Epidermal melanocyte (primary cell): ENCODE data around the gene P2RX7.
A peak's percentile ranks its signal among the peaks of the same experiment; 100 is the strongest.

Experiments used
- DNase-seq: peaks from one replicate; pipeline ENCODE4 v3.0.0; 2011; ENCODE audit warnings: low spot score; ENCODE audit not compliant: insufficient read length

Gene P2RX7

GRCh38 chr12:121110211-121110940 lies 22.3 kb upstream of the P2RX7 start:
- peak; percentile 67 for DNase-seq

- no peak for DNase-seq
These were observed 21.0 kb upstream of the P2RX7 start for GRCh38 chr12:121111684-121112083.

GRCh38 chr12:121112496-121112895 lies 20.2 kb upstream of the P2RX7 start:
- no peak for DNase-seq

- no peak for DNase-seq
These were observed 19.6 kb upstream of the P2RX7 start for GRCh38 chr12:121113057-121113456.

GRCh38 chr12:121114019-121114639 lies 18.5 kb upstream of the P2RX7 start:
- DNase-seq, result no peak

GRCh38 chr12:121114806-121115205 lies 17.9 kb upstream of the P2RX7 start:
- no peak for DNase-seq

- DNase-seq, result no peak
These were observed 17.1 kb upstream of the P2RX7 start for GRCh38 chr12:121115530-121115929.

GRCh38 chr12:121116318-121117225 lies 16.1 kb upstream of the P2RX7 start:
- no peak for DNase-seq

- DNase-seq, result no peak
These were observed 15.4 kb upstream of the P2RX7 start for GRCh38 chr12:121117226-121117777.

GRCh38 chr12:121120323-121120722 lies 12.4 kb upstream of the P2RX7 start:
- no peak for DNase-seq

GRCh38 chr12:121120989-121121755 lies 11.5 kb upstream of the P2RX7 start:
- DNase-seq, result no peak

GRCh38 chr12:121121805-121122204 lies 10.9 kb upstream of the P2RX7 start:
- DNase-seq, result no peak

- DNase-seq, result no peak
These were observed 9.2 kb upstream of the P2RX7 start for GRCh38 chr12:121123488-121123887.

- no peak for DNase-seq
These were observed 8.1 kb upstream of the P2RX7 start for GRCh38 chr12:121124402-121125109.

- no peak for DNase-seq
These were observed 5.2 kb upstream of the P2RX7 start for GRCh38 chr12:121127501-121127900.

- DNase-seq, result peak; percentile 71
These were observed 3.5 kb upstream of the P2RX7 start for GRCh38 chr12:121128908-121129810.

GRCh38 chr12:121129811-121130147 lies 2.9 kb upstream of the P2RX7 start:
- DNase-seq, result no peak

GRCh38 chr12:121130866-121131373 lies 1.8 kb upstream of the P2RX7 start:
- DNase-seq, result no peak

- DNase-seq, result no peak
These were observed 735 bp upstream of the P2RX7 start for GRCh38 chr12:121131941-121132341.
